Rectal smooth muscle tissue (tissue), 1 donor: ENCODE measurements around the gene KIF1A.

Experiments used
- H3K27ac ChIP-seq: one replicate; pipeline ENCODE4 v1.7.0; 2013; ENCODE audit warnings: low read depth, low read length, inconsistent platforms
- H3K27me3 ChIP-seq: one replicate; pipeline ENCODE4 v1.7.0; 2013; ENCODE audit warnings: low read length; ENCODE audit not compliant: control insufficient read depth, insufficient read depth
- H3K36me3 ChIP-seq: one replicate; pipeline ENCODE4 v1.7.0; 2013; ENCODE audit warnings: low read length; ENCODE audit not compliant: control insufficient read depth, insufficient read depth
- H3K4me1 ChIP-seq: one replicate; pipeline ENCODE4 v1.7.0; 2013; ENCODE audit warnings: low read length; ENCODE audit not compliant: control insufficient read depth, insufficient read depth
- H3K4me3 ChIP-seq: one replicate; pipeline ENCODE4 v1.7.0; 2013; ENCODE audit warnings: low read length
- H3K9ac ChIP-seq: one replicate; pipeline ENCODE4 v1.7.0; 2013; ENCODE audit warnings: low read length

KIF1A gene

GRCh38 chr2:240716130-240716798, 103.8 kb downstream of the KIF1A start:
- H3K36me3 ChIP-seq: no peaks in the 10 kb centered on the region

DNA sequence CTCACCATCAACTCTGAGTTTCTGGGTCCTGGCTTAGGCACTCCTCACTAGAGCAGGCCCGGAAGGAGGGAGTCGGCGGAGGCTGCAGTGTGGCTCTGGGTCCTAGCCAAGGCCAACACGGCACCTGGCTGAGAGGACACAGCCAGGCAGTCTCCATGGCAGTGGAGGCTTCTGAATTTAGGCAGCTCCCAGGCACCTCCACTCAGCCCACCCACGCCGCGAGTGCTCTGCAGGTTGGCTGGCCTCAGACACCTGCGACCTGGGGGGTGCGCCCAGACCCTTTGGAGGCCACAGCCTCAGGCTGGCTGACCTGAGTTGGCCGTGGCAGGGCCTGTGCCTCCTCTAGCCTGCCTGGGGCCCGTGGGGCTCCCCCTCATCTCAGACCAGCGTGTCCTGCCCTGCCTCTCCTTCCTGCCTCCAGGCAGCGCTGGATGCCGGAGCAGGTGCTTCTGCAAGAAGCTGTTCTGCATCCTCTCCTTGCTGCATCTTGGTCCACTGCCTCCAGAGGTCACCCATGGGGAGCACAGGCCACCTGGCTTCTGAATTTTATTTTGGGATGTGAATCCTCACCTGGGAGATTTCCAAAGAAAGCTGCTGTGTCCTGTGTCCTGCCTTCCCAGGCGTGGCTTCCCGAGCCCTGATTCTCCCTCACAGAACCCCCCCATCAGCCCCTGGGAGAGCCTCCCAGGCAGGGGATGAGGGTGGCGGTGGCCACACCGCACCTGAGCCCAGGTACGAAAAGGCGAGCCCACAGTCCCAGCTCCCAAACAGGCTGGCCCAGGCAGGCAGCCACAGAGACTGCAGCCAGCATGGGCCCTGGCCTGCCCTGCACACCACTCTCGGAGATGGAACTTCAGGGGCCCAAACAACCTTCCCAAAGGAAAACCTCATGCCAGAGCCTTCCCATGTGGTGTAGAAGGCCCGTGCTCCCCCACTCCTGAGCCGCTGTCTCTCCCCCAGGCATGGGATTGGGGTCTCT, 105.0 kb downstream of the KIF1A start:
- no peaks in the 10 kb centered on the region for H3K36me3 ChIP-seq
- no peak overlapping the region for H3K27ac ChIP-seq
- no peaks in the 10 kb centered on the region for H3K4me1 ChIP-seq

More at GRCh38 chr2:240716130-240716798, 103.8 kb downstream of the KIF1A start:
- Histone ChIP-seq H3K4me1 (no peaks in the 10 kb centered on the region), H3K9ac (no peak overlapping the region), H3K27ac (no peak overlapping the region), H3K27me3 (no peaks in the 10 kb centered on the region), H3K4me3 (no peak overlapping the region)

DNA sequence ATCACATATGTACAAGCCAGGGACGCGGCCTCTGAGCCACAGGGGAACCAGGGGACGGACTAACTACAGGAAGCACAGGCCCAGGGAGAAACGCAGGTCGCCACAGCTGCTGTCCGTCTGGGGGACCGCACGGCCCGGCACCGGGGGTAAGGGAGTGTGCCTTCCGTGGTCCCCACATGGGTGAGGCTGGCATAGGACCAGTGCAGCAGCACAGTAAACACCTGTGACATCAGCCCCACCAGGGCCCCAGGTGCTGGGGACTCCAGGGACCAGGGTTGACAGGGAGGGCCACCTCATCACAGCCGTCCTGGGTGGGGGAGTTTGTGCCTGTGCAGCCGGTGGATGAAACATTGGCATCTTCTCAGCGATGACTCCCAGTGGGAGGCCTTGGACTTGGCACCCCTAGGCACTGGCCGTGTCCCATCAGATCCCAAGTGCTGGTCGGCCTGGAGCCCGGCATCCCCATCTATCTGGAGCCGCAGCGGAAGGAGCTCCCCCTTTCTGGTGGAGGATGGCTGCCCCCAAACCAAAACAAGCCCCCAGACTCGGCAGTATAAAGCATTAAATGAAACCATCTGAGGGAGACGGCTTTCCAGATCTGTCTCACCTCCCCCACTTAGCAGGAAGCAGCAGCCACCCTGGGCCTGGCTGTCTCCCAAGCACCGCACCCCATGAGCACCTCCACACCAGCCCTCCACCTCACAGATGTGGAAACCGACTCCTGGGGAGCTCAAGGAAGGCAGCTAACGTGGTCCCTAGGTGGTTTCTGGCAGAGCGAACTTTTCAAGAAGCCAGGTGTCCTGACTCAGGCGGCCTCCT, 105.9 kb downstream of the KIF1A start:
- no peak overlapping the region for H3K4me3 ChIP-seq
- H3K27ac ChIP-seq: no peak overlapping the region
- no peaks in the 10 kb centered on the region for H3K27me3 ChIP-seq
- no peak overlapping the region for H3K9ac ChIP-seq
- no peaks in the 10 kb centered on the region for H3K4me1 ChIP-seq
- H3K36me3 ChIP-seq: no peaks in the 10 kb centered on the region

More for the DNA sequence above, 105.0 kb downstream of the KIF1A start:
- Histone ChIP-seq H3K4me3 (no peak overlapping the region), H3K9ac (no peak overlapping the region), H3K27me3 (no peaks in the 10 kb centered on the region)

DNA sequence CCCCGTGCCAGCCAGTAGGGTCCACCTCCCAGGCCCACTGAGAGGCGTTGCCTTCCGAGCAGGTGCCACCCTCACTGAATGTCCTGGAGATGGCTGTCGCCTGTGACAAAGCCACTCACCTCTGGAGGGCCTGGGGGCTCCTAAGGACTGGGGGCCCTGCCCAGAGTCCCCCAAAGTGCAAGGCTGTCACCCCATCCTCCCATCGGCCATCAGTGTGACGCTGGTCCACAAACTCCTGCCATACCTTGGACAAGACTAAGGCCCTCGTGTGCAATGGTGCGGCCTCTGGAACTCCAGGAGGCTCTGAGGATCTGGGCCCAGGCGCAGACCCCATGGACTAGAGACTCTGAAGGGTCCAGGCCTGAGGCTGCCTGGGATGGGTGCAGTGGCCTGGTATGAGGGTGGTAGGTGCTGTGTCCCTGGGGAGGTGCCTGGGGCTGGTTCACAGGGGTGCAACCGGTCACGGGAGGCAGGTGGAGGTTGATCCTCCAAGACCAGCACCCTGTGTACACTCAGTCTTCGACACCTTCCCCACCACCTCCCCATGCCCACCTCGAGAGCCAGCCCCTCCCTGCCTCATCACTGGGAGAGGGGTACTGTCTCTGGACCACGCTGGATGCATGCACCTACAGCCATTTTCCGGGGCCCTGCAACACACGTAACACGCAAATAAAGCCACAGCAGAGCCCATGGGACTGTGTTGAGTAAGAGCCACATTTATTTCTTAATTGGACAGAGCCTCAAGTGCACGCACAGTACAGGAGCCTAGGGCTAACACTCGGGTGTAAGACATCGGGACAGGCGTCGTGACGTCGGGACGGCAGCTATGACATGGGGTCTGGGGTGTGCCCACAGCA, 106.7 kb downstream of the KIF1A start:
- H3K9ac ChIP-seq: no peak overlapping the region
- no peaks in the 10 kb centered on the region for H3K36me3 ChIP-seq
- no peak overlapping the region for H3K27ac ChIP-seq
- no peaks in the 10 kb centered on the region for H3K4me1 ChIP-seq
- H3K4me3 ChIP-seq: no peak overlapping the region
- H3K27me3 ChIP-seq: no peaks in the 10 kb centered on the region

- no peaks in the 10 kb centered on the region for H3K27me3 ChIP-seq
- no peaks in the 10 kb centered on the region for H3K4me1 ChIP-seq
- H3K9ac ChIP-seq: no peak overlapping the region
These were observed 107.9 kb downstream of the KIF1A start for GRCh38 chr2:240712121-240712520.

DNA sequence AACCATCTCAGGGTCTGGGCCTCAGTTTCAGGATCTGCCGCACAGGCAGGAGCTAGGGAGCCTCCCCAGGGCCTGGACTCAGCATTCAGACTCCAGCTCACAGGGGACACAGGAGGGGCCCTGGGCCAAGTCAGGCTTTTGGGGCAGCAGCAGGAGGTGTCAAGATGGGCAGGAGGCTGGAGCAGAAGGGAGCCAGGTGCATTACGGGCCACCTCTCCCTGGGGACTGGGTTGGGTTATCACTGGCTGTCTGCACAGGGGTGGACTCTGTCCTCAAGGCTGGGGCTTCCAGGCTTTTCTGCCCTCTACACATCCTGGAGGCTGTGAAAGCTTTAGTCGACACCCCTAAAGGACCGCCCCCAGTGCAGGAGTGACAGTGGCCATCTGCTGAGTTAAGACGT, 108.3 kb downstream of the KIF1A start:
- no peaks in the 10 kb centered on the region for H3K36me3 ChIP-seq
- no peak overlapping the region for H3K27ac ChIP-seq
- H3K4me1 ChIP-seq: no peaks in the 10 kb centered on the region
- H3K4me3 ChIP-seq: no peak overlapping the region
- no peak overlapping the region for H3K9ac ChIP-seq
- H3K27me3 ChIP-seq: no peaks in the 10 kb centered on the region

More at GRCh38 chr2:240712121-240712520, 107.9 kb downstream of the KIF1A start:
- Histone ChIP-seq H3K36me3 (no peaks in the 10 kb centered on the region), H3K4me3 (no peak overlapping the region), H3K27ac (no peak overlapping the region)

DNA sequence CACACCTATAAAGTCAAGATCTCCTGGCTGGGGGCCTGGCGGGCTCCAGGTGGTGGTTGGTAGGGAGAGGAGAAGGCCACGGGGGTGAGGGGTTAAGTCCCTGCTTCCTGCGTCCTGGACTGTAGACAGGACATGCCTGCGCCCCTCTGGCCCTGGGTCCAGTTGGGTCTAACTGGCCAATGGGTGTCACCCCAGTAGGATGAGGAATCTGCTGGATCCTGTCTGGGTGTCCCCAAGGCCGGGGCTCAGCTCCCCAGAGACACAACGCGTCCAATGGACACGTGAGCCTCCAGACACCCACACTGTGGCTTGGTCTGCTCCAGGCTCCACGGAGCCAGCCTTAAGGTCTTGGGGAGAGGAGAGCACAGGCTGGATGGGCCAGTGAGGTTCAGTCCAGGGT, 108.7 kb downstream of the KIF1A start:
- no peaks in the 10 kb centered on the region for H3K27me3 ChIP-seq

GRCh38 chr2:240708457-240708856, 111.6 kb downstream of the KIF1A start:
- no peak overlapping the region for H3K27ac ChIP-seq
- H3K36me3 ChIP-seq: no peaks in the 10 kb centered on the region
- no peak overlapping the region for H3K9ac ChIP-seq
- H3K4me3 ChIP-seq: no peak overlapping the region
- no peaks in the 10 kb centered on the region for H3K4me1 ChIP-seq
- no peaks in the 10 kb centered on the region for H3K27me3 ChIP-seq

More for the DNA sequence above, 108.7 kb downstream of the KIF1A start:
- Histone ChIP-seq H3K27ac (no peak overlapping the region), H3K4me1 (no peaks in the 10 kb centered on the region), H3K9ac (no peak overlapping the region), H3K36me3 (no peaks in the 10 kb centered on the region), H3K4me3 (no peak overlapping the region)

DNA sequence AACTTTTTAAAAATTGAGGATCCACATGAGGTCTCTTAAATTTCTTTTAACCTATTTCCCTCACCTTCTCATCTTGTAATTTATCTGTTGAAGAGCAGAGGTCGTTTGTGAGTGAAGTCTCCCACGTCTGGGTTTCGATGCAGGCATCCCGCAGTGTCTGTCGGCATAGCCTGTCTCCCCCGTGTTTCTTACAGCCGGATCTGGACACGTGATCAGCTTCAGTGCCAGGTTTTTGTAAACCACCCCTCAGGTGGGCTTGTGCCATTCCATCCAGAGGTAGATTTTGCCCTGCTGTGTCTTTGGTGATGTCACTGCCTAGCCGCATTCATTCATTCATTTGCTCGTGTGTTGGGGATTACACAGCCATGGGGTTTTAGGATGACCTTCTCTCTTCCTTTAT, 112.2 kb downstream of the KIF1A start:
- H3K27me3 ChIP-seq: no peaks in the 10 kb centered on the region
- H3K4me1 ChIP-seq: no peaks in the 10 kb centered on the region
- no peak overlapping the region for H3K4me3 ChIP-seq
- no peak overlapping the region for H3K27ac ChIP-seq
- H3K36me3 ChIP-seq: no peaks in the 10 kb centered on the region
- H3K9ac ChIP-seq: no peak overlapping the region

DNA sequence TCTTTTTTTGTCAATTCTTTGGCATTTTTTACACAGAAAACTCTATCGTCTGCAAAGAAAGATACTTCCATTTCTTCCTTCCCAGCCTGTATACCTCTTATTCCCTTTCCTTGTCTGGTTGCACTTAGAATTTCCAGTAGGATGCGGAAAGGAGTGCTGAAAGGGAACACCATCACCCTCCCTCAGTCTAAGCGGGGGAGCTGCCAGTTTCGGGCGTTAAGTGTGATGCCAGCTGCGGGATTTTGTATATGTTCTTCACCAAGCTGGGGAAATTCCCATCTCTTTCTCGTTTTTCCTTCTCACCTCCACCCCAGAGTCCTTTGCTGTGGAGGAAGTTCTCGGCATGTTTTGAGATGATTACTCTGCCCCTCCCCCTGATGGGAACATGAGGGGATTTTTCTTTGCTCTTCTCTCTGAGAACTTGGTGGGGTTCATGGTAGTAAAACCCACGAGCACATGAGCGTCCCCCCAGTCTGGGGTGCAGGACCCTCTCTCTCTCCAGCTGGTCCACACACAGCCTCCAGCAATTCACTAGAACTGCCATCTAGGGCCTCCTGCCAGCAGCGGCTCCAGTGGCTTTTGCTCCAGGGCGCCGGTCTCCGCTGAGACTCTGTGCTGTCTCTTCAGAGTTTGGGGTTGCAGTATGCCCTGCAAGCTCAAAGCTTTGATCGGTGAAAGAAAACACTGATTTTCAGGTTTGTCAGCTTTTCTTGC, 112.8 kb downstream of the KIF1A start:
- H3K4me1 ChIP-seq: no peaks in the 10 kb centered on the region
- no peak overlapping the region for H3K27ac ChIP-seq
- H3K9ac ChIP-seq: no peak overlapping the region
- no peak overlapping the region for H3K4me3 ChIP-seq
- no peaks in the 10 kb centered on the region for H3K27me3 ChIP-seq
- H3K36me3 ChIP-seq: no peaks in the 10 kb centered on the region

DNA sequence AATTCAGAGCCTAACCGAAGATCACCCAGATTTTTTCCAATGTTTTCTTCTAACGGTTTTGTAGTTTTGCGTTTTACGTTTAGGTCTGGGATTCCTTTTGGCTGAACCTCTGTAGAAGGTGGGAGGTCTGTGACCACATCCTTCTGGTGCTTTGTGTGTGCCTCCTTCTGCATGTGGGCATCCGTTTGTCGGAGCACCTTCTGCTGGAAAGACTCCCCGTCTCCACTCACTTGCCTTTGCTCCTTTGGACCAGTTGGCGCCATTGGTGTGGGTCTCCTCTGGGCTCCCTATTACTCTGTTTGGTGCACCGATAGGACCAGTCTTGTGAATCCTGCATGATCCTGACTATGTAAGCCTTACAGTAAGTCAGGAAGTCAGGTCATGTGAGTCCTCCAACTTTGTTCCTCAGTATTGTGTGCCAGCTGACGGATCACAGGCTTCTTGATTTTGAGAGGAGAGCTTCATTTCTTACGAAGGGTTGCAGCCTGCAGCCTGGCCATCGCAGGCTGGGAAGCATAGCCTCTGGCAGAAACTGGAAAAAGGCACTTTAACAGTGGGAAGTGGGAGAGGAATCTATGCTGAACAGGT, 114.7 kb downstream of the KIF1A start:
- Histone ChIP-seq H3K4me3 (no peak overlapping the region), H3K9ac (no peak overlapping the region), H3K36me3 (no peaks in the 10 kb centered on the region), H3K27ac (no peak overlapping the region), H3K4me1 (no peaks in the 10 kb centered on the region), H3K27me3 (no peaks in the 10 kb centered on the region)
